ENCODE results near the gene CRHBP. TPM values are rescaled to one million over a fixed set of nuclear protein-coding genes. Genes with fewer than 3 reads are reported as not detected.

CRHBP gene
- total RNA-seq, 1 donor from 2014 or later, result 0.51 TPM

- TF ChIP-seq CTCF (IDR thresholded peaks at IDR 0.05) (no peak), EZH2phosphoT487 (IDR thresholded peaks at IDR 0.05) (no peak), EZH2 (IDR thresholded peaks at IDR 0.05) (no peak)
- H2AFZ ChIP-seq (replicated peaks), result no peak overlapping the region
- no peak overlapping the region for H3K27ac Mint-ChIP-seq
- H4K20me1 ChIP-seq (ENCODE audit: low read depth), result no peaks in the 10 kb centered on the region
- no peaks in the 10 kb centered on the region for H3K9me3 Mint-ChIP-seq
- H3K27me3 ChIP-seq, result no peaks in the 10 kb centered on the region
- peaks cover 6% of the 10 kb centered on the region for H3K27me3 Mint-ChIP-seq (ENCODE audit: insufficient read depth, low read depth)
- no peak overlapping the region for H3K9ac ChIP-seq
- no peak overlapping the region for H3K4me3 Mint-ChIP-seq
- no peaks in the 10 kb centered on the region for H3K9me3 ChIP-seq (ENCODE audit: low read depth)
- no peaks in the 10 kb centered on the region for H3F3A ChIP-seq (ENCODE audit: low read depth)
- no peak for DNase-seq (ENCODE audit: low spot score)
- no peak overlapping the region for H3K4me3 ChIP-seq
- H3K36me3 Mint-ChIP-seq, result no peaks in the 10 kb centered on the region
- H3K4me2 ChIP-seq, result peak overlapping the region; percentile 8
- H3K36me3 ChIP-seq, result no peaks in the 10 kb centered on the region
- peaks cover 3% of the 10 kb centered on the region for H3K4me1 Mint-ChIP-seq
- H3K4me1 ChIP-seq, result peaks cover 23% of the 10 kb centered on the region
- H3K79me2 ChIP-seq (ENCODE audit: low read depth), result no peaks in the 10 kb centered on the region
- no peak overlapping the region for H3K27ac ChIP-seq
Observed at GRCh38 chr5:76964060-76964459, 11.2 kb downstream of the CRHBP start.

GRCh38 chr5:76971511-76971910, 18.7 kb downstream of the CRHBP start:
- no peaks in the 10 kb centered on the region for H3K9me3 ChIP-seq (ENCODE audit: low read depth)
- no peaks in the 10 kb centered on the region for H3K4me1 ChIP-seq
- no peak for DNase-seq (ENCODE audit: low spot score)
- Mint-ChIP-seq H3K36me3 (no peaks in the 10 kb centered on the region), H3K4me1 (peaks cover 14% of the 10 kb centered on the region), H3K9me3 (no peaks in the 10 kb centered on the region), H3K4me3 (no peak overlapping the region), H3K27ac (no peak overlapping the region), H3K27me3 (ENCODE audit: insufficient read depth, low read depth) (peaks cover 2% of the 10 kb centered on the region)
- no peak overlapping the region for H3K4me2 ChIP-seq
- H3K79me2 ChIP-seq (ENCODE audit: low read depth), result no peaks in the 10 kb centered on the region
- no peak overlapping the region for H2AFZ ChIP-seq (replicated peaks)
- no peaks in the 10 kb centered on the region for H3F3A ChIP-seq (ENCODE audit: low read depth)
- no peak overlapping the region for H3K9ac ChIP-seq
- no peak overlapping the region for H3K4me3 ChIP-seq
- no peaks in the 10 kb centered on the region for H3K27me3 ChIP-seq
- no peak overlapping the region for H3K27ac ChIP-seq
- TF ChIP-seq EZH2phosphoT487 (IDR thresholded peaks at IDR 0.05) (no peak), CTCF (IDR thresholded peaks at IDR 0.05) (no peak), EZH2 (IDR thresholded peaks at IDR 0.05) (no peak)
- no peaks in the 10 kb centered on the region for H3K36me3 ChIP-seq
- no peaks in the 10 kb centered on the region for H4K20me1 ChIP-seq (ENCODE audit: low read depth)

- no peaks in the 10 kb centered on the region for H3F3A ChIP-seq (ENCODE audit: low read depth)
- Mint-ChIP-seq H3K4me1 (peaks cover 14% of the 10 kb centered on the region), H3K9me3 (no peaks in the 10 kb centered on the region), H3K27ac (no peak overlapping the region), H3K27me3 (ENCODE audit: insufficient read depth, low read depth) (no peaks in the 10 kb centered on the region), H3K36me3 (no peaks in the 10 kb centered on the region), H3K4me3 (no peak overlapping the region)
- DNase-seq (ENCODE audit: low spot score), result no peak
- H3K4me2 ChIP-seq, result no peak overlapping the region
- H3K4me1 ChIP-seq, result no peaks in the 10 kb centered on the region
- H2AFZ ChIP-seq (replicated peaks), result no peak overlapping the region
- H3K36me3 ChIP-seq, result no peaks in the 10 kb centered on the region
- TF ChIP-seq EZH2phosphoT487 (IDR thresholded peaks at IDR 0.05) (no peak), EZH2 (IDR thresholded peaks at IDR 0.05) (no peak), CTCF (IDR thresholded peaks at IDR 0.05) (no peak)
- H3K9me3 ChIP-seq (ENCODE audit: low read depth), result no peaks in the 10 kb centered on the region
- H3K27ac ChIP-seq, result no peak overlapping the region
- no peak overlapping the region for H3K9ac ChIP-seq
- H3K79me2 ChIP-seq (ENCODE audit: low read depth), result no peaks in the 10 kb centered on the region
- no peaks in the 10 kb centered on the region for H3K27me3 ChIP-seq
- H4K20me1 ChIP-seq (ENCODE audit: low read depth), result no peaks in the 10 kb centered on the region
- no peak overlapping the region for H3K4me3 ChIP-seq
Observed at GRCh38 chr5:76972689-76973088, 19.8 kb downstream of the CRHBP start.
